D721Med (cell line): ENCODE measurements around the gene SRPK2.

ENCODE experiments used
- DNase-seq: peaks from one replicate; pipeline ENCODE4 v3.0.0; 2011; ENCODE audit warnings: low spot score; ENCODE audit not compliant: insufficient read length
- FAIRE-seq: peaks from 2 replicates; lab custom pipeline; 2011; peaks lifted over from hg19 to GRCh38; lab: Jason Lieb, UNC
- TF ChIP-seq, protein P1 (sequence below): IDR thresholded peaks from 2 replicates; pipeline ENCODE4 v1.5.1; 2012; ENCODE audit warnings: mild to moderate bottlenecking, control low read depth; ENCODE audit not compliant: insufficient read depth; ENCODE audit errors: missing control alignments

SRPK2 gene

DNA sequence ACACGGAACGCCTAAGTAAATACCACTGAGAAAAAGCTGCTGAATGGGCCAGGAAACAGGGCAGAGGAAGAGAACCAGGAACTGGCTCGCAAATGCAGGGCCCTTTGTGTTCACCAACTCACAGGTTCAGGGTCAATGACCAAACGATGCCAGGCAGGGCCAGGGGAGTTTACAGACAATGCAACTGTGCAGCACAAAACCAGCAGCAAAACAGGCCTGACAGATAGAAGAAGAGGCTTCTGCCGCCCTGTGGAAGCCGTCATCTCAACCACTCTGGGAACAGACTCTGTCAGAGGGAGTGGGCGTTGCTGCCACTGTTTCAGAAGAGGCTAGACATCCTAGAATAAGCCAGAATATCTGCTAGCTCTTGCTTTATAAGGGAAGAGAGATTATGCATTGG, 256.8 kb downstream of the SRPK2 start:
- FAIRE-seq: no peak
- TF ChIP-seq, protein P1, sequence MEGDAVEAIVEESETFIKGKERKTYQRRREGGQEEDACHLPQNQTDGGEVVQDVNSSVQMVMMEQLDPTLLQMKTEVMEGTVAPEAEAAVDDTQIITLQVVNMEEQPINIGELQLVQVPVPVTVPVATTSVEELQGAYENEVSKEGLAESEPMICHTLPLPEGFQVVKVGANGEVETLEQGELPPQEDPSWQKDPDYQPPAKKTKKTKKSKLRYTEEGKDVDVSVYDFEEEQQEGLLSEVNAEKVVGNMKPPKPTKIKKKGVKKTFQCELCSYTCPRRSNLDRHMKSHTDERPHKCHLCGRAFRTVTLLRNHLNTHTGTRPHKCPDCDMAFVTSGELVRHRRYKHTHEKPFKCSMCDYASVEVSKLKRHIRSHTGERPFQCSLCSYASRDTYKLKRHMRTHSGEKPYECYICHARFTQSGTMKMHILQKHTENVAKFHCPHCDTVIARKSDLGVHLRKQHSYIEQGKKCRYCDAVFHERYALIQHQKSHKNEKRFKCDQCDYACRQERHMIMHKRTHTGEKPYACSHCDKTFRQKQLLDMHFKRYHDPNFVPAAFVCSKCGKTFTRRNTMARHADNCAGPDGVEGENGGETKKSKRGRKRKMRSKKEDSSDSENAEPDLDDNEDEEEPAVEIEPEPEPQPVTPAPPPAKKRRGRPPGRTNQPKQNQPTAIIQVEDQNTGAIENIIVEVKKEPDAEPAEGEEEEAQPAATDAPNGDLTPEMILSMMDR: no peak
- DNase-seq: no peak

DNA sequence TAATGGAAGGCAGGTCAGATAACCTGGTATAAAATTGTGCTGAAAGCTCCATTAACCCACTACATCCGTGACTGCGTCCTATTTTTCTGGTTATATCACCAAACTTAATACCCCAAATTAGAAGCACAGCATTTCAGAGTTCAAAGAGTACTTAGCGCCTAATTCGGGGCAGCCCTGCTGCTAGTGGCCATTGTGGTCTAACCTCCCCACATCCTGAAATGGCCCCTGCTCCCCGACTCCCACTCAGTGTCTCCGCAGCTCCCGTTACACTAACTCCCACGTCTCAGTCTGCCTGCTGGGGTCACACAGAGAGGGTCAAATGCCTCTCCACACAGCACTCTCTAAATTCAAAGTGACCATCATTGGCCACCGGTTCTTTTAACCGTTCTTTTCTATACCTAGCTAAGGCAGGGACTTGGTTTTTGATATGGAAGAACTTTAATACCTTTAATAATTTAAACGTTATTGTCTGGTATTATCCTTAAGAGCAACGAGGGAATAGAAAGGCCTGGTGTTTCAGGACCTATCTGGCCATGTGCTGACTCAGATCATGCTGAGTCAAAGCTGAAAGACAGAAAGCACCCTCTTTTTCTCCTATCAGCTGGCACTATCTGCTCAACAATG, 257.6 kb downstream of the SRPK2 start:
- FAIRE-seq (no peak), DNase-seq (no peak)
- TF ChIP-seq, protein P1: no peak

DNA sequence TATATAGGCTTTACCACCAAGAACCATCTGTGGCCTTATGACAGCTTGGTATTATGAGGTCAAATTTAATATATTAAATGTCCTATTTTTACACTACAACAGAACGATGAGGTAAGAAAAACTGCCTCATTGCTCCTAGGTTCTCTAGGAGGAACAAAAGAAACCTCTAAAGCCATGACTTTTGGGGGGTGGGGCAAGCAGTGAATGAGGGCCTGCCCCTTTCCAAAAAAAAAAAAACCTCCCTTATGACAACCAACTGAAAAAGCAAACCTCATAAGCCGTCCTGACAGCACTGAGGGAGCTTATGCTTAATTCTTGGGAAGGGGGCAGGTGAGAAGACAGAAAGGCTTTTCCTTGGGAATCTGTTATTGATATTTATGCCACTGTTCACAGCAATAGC, 258.1 kb downstream of the SRPK2 start:
- TF ChIP-seq, protein P1: no peak
- DNase-seq (no peak), FAIRE-seq (no peak)

DNA sequence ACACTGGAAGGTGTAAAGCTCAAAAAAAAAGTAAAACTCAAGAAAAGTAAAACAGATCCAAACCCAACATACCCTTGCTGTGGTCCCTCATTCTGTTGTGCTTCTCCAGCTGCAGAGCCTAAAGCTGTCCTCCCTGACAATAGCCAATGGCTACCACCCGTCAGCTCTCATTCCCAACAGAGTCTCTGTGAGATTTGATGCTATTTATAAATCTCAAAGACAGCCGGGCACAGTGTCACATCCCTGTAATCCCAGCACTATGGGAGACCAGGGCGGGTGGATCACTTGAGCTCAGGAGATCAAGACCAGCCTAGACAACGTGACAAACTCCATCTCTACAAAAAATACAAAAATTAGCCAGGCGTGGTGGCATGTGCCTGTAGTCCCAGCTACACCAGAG, 258.7 kb downstream of the SRPK2 start:
- DNase-seq (no peak), FAIRE-seq (no peak)
- TF ChIP-seq, protein P1: no peak

DNA sequence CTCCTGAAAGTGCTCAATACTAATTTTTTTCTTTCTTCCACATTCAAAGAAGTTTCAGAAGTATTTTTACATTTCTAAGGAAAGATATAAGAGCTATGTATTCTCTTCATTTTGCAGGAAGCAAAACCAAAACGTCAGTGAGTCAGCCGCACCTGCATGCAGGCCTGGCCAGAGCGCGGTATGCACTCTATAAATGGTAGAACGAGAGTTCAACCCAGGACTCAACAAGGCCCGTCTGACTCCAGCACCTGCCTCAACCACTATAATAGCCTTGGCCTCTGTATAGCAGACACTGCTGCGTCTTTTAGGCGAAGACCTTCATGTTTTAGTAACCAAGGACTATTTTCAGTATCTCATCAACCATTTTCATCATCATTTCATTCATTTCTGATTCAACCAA, 261.5 kb downstream of the SRPK2 start:
- DNase-seq: no peak

DNA sequence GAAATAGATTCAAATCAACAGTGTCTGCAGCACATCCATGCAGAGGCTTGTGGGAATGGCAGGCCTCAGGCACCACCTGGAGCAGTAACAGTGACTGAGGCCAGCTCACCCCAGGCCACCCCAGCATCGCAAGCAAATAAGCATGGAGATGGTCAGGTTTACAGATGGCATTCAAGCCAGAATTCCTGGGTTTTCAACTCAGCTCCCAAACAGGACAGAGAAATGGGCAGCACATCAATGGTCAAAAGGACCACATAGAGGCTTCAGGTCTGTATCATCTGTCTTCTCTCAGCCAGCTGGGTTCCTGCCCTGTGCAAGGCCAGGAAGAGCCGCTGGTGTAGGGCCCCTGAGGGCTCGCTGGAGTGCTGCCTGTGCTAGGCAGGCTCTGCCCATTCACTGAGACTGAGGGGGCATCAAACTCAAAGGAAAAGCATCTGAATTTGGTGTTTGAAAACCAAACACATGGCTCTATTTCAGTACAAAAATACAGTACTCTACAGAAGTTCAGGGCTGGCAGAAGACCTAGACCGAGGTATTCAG, 262.2 kb downstream of the SRPK2 start:
- no peak for FAIRE-seq
- DNase-seq: no peak
- TF ChIP-seq, protein P1: no peak

More for the DNA sequence above, 261.5 kb downstream of the SRPK2 start:
- no peak for FAIRE-seq
- TF ChIP-seq, protein P1: no peak

DNA sequence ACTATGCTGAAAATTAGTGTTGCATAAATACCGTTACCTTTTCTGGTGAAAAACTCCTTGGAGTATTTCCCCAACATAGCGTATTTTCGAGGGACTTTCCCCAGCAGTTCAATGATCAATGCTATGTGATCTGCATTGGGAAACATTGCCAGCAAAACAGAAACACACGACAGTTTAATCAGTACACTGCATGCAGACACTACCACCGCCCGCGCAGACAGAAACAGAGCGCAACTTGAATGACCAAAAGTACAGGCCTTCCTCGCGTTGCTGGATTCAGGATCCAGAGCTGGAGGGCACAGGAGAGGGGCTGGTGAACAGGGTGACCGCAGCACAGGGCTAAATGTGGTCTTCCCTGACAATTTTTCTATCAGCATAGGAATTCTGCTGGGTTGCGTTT, 263.0 kb downstream of the SRPK2 start:
- FAIRE-seq (no peak), DNase-seq (no peak)

More for the DNA sequence above, 263.0 kb downstream of the SRPK2 start:
- TF ChIP-seq, protein P1: no peak
